Hepatocyte (in vitro differentiated cells): Measurements from ENCODE around the gene PNPLA1. TPM values are rescaled to one million over a fixed set of nuclear protein-coding genes. Genes with fewer than 3 reads are reported as not detected.
A peak's percentile ranks its signal among the peaks of the same experiment; 100 is the strongest.
"Not testable (repeated sequence)": the region's sequence is repeated elsewhere in the genome, so short reads cannot be mapped to it uniquely, and the experiment has no call there.

Experiments used
- DNase-seq: peaks from one replicate; pipeline ENCODE4 v3.0.0-alpha.2; 2016; ENCODE audit warnings: low spot score
- H2AFZ ChIP-seq: fragments of 200-600 bp; sonication (generic); 2 replicates; pipeline ENCODE4 v1.6.0; 2016; ENCODE audit warnings: antibody characterized with exemption, mild to moderate bottlenecking
- H3K27ac ChIP-seq: fragments of 200-600 bp; sonication (generic); 2 replicates; pipeline ENCODE4 v1.5.1; 2016; ENCODE audit warnings: mild to moderate bottlenecking
- H3K27me3 ChIP-seq: fragments of 200-600 bp; sonication (generic); 2 replicates; pipeline ENCODE4 v1.6.1; 2016
- H3K36me3 ChIP-seq: fragments of 200-600 bp; sonication (generic); replicated peaks from 2 replicates; pipeline ENCODE4 v1.5.1; 2016; ENCODE audit warnings: low read depth; ENCODE audit not compliant: insufficient read depth
- H3K4me1 ChIP-seq: fragments of 200-600 bp; sonication (generic); 2 replicates; pipeline ENCODE4 v1.5.1; 2016; ENCODE audit warnings: mild to moderate bottlenecking, moderate library complexity; ENCODE audit not compliant: insufficient read depth
- H3K4me2 ChIP-seq: fragments of 200-600 bp; sonication (generic); 2 replicates; pipeline ENCODE4 v1.6.0; 2016
- H3K4me3 ChIP-seq: fragments of 200-600 bp; sonication (generic); 2 replicates; pipeline ENCODE4 v1.5.1; 2016; ENCODE audit warnings: mild to moderate bottlenecking
- H3K79me2 ChIP-seq: fragments of 200-600 bp; sonication (generic); 2 replicates; pipeline ENCODE4 v1.6.0; 2017; ENCODE audit warnings: mild to moderate bottlenecking
- H3K9me2 ChIP-seq: fragments of 200-600 bp; sonication (generic); replicated peaks from 2 replicates; pipeline ENCODE4 v1.6.0; 2017; ENCODE audit warnings: mild to moderate bottlenecking; ENCODE audit not compliant: insufficient read depth
- H3K9me3 ChIP-seq: fragments of 200-600 bp; sonication (generic); 2 replicates; pipeline ENCODE4 v1.5.1; 2016; ENCODE audit warnings: low read depth, mild to moderate bottlenecking
- H4K20me1 ChIP-seq: fragments of 200-600 bp; sonication (generic); 2 replicates; pipeline ENCODE4 v1.6.0; 2016; ENCODE audit warnings: mild to moderate bottlenecking; ENCODE audit not compliant: insufficient read depth, poor library complexity, severe bottlenecking
- EZH2 ChIP-seq: fragments of 200-600 bp; sonication (generic); IDR thresholded peaks from 2 replicates; pipeline ENCODE4 v1.6.1; 2016; ENCODE audit warnings: antibody characterized with exemption, mild to moderate bottlenecking, borderline replicate concordance
- EZH2phosphoT487 ChIP-seq: fragments of 200-600 bp; sonication (generic); IDR thresholded peaks from one replicate; pipeline ENCODE4 v1.6.1; 2018; ENCODE audit warnings: antibody characterized with exemption, mild to moderate bottlenecking, low read depth, moderate library complexity; ENCODE audit not compliant: unreplicated experiment, severe bottlenecking
- WGBS: methylation state at CpG from one replicate; pipeline ENCODE4 v1.1.6; 2016; ENCODE audit warnings: low lambda C conversion rate; ENCODE audit errors: missing lambda C conversion rate; 5-methylcytosine and 5-hydroxymethylcytosine counted together
- polyA plus RNA-seq: library from polyadenylated mRNA; unstranded; fragments of >200 nt; fragmentation: Nextera tagmentation; extraction: Ambion mirVana; gene quantifications from 2 replicates; pipeline ENCODE4 v1.2.1, GENCODE V29; 2016
- total RNA-seq: library from RNA; depleted of rRNA; stranded (reverse); fragments of >200 nt; gene quantifications from 2 replicates; pipeline ENCODE4 v1.2.3, GENCODE V29; 2014
- TF ChIP-seq, protein P1 (sequence below): fragments of 200-600 bp; sonication (generic); IDR thresholded peaks from 2 replicates; pipeline ENCODE4 v1.5.1; 2016; ENCODE audit warnings: antibody characterized with exemption, mild to moderate bottlenecking; ENCODE audit not compliant: poor library complexity

PNPLA1 gene
- total and polyA plus RNA-seq, 2 experiments from 2014 or later: 0.48 to 0.57 TPM

DNA sequence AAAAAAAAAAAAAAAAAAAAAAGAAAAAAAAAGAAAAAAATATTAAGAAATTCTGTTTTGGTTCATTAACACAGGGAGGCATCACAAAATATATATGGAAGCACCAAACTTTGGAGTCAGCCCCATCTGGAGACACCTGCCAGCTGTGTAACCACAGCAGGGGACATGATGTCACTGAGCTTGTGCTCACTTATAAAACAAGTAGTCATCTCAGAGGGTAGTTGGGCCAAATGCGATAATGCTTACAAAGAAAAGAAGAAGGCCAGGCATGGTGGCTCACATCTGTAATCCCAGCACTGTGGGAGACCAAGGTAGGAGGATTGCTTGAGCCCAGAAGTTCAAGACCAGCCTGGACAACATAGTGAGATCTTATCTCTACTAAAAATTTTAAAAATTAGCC lies 68.0 kb downstream of the PNPLA1 start:
- H2AFZ ChIP-seq: no peak overlapping the region
- no peak overlapping the region for H3K4me2 ChIP-seq
- no peaks in the 10 kb centered on the region for H3K9me3 ChIP-seq
- H4K20me1 ChIP-seq: no peaks in the 10 kb centered on the region
- TF ChIP-seq, protein P1, sequence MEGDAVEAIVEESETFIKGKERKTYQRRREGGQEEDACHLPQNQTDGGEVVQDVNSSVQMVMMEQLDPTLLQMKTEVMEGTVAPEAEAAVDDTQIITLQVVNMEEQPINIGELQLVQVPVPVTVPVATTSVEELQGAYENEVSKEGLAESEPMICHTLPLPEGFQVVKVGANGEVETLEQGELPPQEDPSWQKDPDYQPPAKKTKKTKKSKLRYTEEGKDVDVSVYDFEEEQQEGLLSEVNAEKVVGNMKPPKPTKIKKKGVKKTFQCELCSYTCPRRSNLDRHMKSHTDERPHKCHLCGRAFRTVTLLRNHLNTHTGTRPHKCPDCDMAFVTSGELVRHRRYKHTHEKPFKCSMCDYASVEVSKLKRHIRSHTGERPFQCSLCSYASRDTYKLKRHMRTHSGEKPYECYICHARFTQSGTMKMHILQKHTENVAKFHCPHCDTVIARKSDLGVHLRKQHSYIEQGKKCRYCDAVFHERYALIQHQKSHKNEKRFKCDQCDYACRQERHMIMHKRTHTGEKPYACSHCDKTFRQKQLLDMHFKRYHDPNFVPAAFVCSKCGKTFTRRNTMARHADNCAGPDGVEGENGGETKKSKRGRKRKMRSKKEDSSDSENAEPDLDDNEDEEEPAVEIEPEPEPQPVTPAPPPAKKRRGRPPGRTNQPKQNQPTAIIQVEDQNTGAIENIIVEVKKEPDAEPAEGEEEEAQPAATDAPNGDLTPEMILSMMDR: no peak
- TF ChIP-seq EZH2phosphoT487 (no peak), EZH2 (no peak)
- H3K79me2 ChIP-seq: no peaks in the 10 kb centered on the region
- no peak for DNase-seq
- H3K4me3 ChIP-seq: no peak overlapping the region
- WGBS: 92% methylated on average over 1 of the region's 1 CpG
- H3K27ac ChIP-seq: no peak overlapping the region
- no peaks in the 10 kb centered on the region for H3K36me3 ChIP-seq
- H3K9me2 ChIP-seq: no peaks in the 10 kb centered on the region
- H3K27me3 ChIP-seq: no peaks in the 10 kb centered on the region
- peaks cover 24% of the 10 kb centered on the region for H3K4me1 ChIP-seq

DNA sequence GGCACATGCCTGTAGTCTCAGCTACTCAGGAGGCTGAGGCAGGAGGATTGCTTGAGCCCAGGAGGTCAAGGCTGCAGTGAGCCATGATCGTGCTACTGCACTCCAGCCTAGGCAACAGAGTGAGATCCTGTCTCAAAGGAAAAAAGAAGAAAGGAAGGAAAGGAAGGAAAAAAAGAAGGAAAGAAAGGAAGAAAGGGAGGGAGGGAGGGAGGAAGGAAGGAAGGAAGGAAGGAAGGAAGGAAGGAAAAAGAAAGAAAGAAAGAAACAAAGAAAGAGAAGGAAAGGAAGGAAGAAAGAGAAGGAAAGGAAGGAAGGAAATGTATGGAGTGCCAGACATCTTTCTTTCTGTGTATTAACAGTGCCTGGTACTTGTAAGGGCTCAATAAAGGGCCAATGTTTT lies 68.4 kb downstream of the PNPLA1 start:
- H2AFZ ChIP-seq, H3K27me3 ChIP-seq, H3K27ac ChIP-seq, H3K4me2 ChIP-seq, H3K79me2 ChIP-seq, H3K9me3 ChIP-seq, H3K9me2 ChIP-seq, H3K36me3 ChIP-seq, H4K20me1 ChIP-seq, DNase-seq, H3K4me3 ChIP-seq: not testable (repeated sequence)
- 100% methylated on average over 1 of the region's 1 CpG for WGBS
- peaks cover 24% of the 10 kb centered on the region for H3K4me1 ChIP-seq

GRCh38 chr6:36339146-36339545 lies 69.3 kb downstream of the PNPLA1 start:
- Histone ChIP-seq H3K36me3 (no peaks in the 10 kb centered on the region), H3K9me2 (no peaks in the 10 kb centered on the region), H3K4me2 (no peak overlapping the region), H2AFZ (no peak overlapping the region), H3K4me1 (peaks cover 19% of the 10 kb centered on the region), H3K79me2 (no peaks in the 10 kb centered on the region), H3K9me3 (no peaks in the 10 kb centered on the region), H3K27ac (no peak overlapping the region), H4K20me1 (no peaks in the 10 kb centered on the region), H3K27me3 (no peaks in the 10 kb centered on the region), H3K4me3 (no peak overlapping the region)
- DNase-seq: no peak
- WGBS: 89% methylated on average over 12 of the region's 12 CpGs
- TF ChIP-seq EZH2: no peak
- TF ChIP-seq, protein P1: no peak
- no peak for TF ChIP-seq EZH2phosphoT487

- peak overlapping the region; percentile 82 for H3K27ac ChIP-seq
- peaks cover 13% of the 10 kb centered on the region for H3K4me1 ChIP-seq
- no peak overlapping the region for H3K4me3 ChIP-seq
- H2AFZ ChIP-seq: peak overlapping the region; percentile 81
- no peaks in the 10 kb centered on the region for H3K27me3 ChIP-seq
- H3K9me3 ChIP-seq: no peaks in the 10 kb centered on the region
- DNase-seq: no peak
- no peaks in the 10 kb centered on the region for H3K36me3 ChIP-seq
- no peaks in the 10 kb centered on the region for H3K79me2 ChIP-seq
- 51% methylated on average over 12 of the region's 12 CpGs for WGBS
- H3K9me2 ChIP-seq: no peaks in the 10 kb centered on the region
- no peaks in the 10 kb centered on the region for H4K20me1 ChIP-seq
- TF ChIP-seq EZH2 (no peak), EZH2phosphoT487 (no peak)
- TF ChIP-seq, protein P1: no peak
- peak overlapping the region; percentile 73 for H3K4me2 ChIP-seq
Measured at GRCh38 chr6:36340306-36340617, 70.4 kb downstream of the PNPLA1 start.
